CD4-positive, alpha-beta T cell (primary cell): ENCODE measurements around the gene B3GLCT. TPM values are rescaled to one million over a fixed set of nuclear protein-coding genes. Genes with fewer than 3 reads are reported as not detected.

Experiments
- ATAC-seq: fragments of 200-7000 bp; cut with Tn5 transposase; one replicate; pipeline ENCODE4 v1.10.0; 2022; ENCODE audit warnings: mild to moderate bottlenecking; ENCODE audit not compliant: poor library complexity
- CTCF ChIA-PET: fragments of 350-600 bp; sonication (Branson Sonifier 250); formaldehyde crosslinking; loops from one replicate; lab custom pipeline; 2021; ENCODE audit warnings: antibody characterized with exemption, inconsistent platforms; lab: Charles Lee
- POLR2A ChIA-PET: fragments of 350-600 bp; sonication (Branson Sonifier 250); formaldehyde crosslinking; loops from one replicate; lab custom pipeline; 2021; ENCODE audit warnings: antibody characterized with exemption, inconsistent platforms; lab: Charles Lee
- DNase-seq, 14 experiments: peaks; one replicate each; pipeline ENCODE4 v3.0.0-alpha.2; 2013 to 2020; ENCODE audit warnings: mixed read lengths in 2 of 14
- H3K27ac ChIP-seq, 2 donors: one replicate each; pipeline versions ENCODE4 v1.5.1 to v1.7.0; 2013; ENCODE audit warnings: low read length in 2 of 2, low read depth in 1 of 2, mild to moderate bottlenecking in 1 of 2
- H3K27me3 ChIP-seq, 2 experiments: 1 replicate in 1 of 2; 2 replicates in 1 of 2; pipeline versions ENCODE4 v1.6.1 to v1.7.0; 2013; ENCODE audit warnings: low read length in 2 of 2, control low read depth in 1 of 2, mild to moderate bottlenecking in 1 of 2, moderate library complexity in 1 of 2; ENCODE audit not compliant: insufficient read depth in 2 of 2, control insufficient read depth in 1 of 2
- H3K36me3 ChIP-seq: one replicate; pipeline ENCODE4 v1.6.1; 2013; ENCODE audit warnings: low read length, control low read depth; ENCODE audit not compliant: insufficient read depth
- H3K4me1 ChIP-seq: one replicate; pipeline ENCODE4 v1.6.1; 2013; ENCODE audit warnings: low read length, control low read depth; ENCODE audit not compliant: insufficient read depth
- H3K4me3 ChIP-seq: one replicate; pipeline ENCODE4 v1.5.1; 2013; ENCODE audit warnings: mild to moderate bottlenecking, low read length, moderate library complexity
- H3K9me3 ChIP-seq, 2 experiments: 1 replicate in 1 of 2; 2 replicates in 1 of 2; pipeline versions ENCODE4 v1.6.1 to v1.7.0; 2013; ENCODE audit warnings: low read length in 2 of 2, mild to moderate bottlenecking in 2 of 2, control low read depth in 1 of 2, moderate library complexity in 1 of 2; ENCODE audit not compliant: control insufficient read depth in 1 of 2, insufficient read depth in 1 of 2
- H3K27ac Mint-ChIP-seq: one replicate; pipeline ENCODE4 v1.8.0; 2020; ENCODE audit warnings: mixed read lengths
- H3K27me3 Mint-ChIP-seq: one replicate; pipeline ENCODE4 v1.8.0; 2021; ENCODE audit warnings: mixed read lengths
- H3K36me3 Mint-ChIP-seq: one replicate; pipeline ENCODE4 v1.8.0; 2021; ENCODE audit warnings: low read depth, mixed read lengths
- H3K4me1 Mint-ChIP-seq: one replicate; pipeline ENCODE4 v1.8.0; 2021; ENCODE audit warnings: low read depth, mixed read lengths
- H3K4me3 Mint-ChIP-seq: one replicate; pipeline ENCODE4 v1.8.0; 2020; ENCODE audit warnings: mild to moderate bottlenecking, mixed read lengths
- H3K9me3 Mint-ChIP-seq: one replicate; pipeline ENCODE4 v1.8.0; 2020; ENCODE audit warnings: mixed read lengths
- intact Hi-C, 2 experiments: fragments of 100-400 bp; cut with DNase I in 1 of 2; cut with micrococcal nuclease in 1 of 2; formaldehyde crosslinking; loops; one replicate each; pipeline versions ENCODE4 v1.15.1 to v1.9.0; 2023 to 2025; cut with DNase I, micrococcal nuclease
- total RNA-seq, 174 experiments: library from RNA in 2 of 174; stranded (reverse) in 2 of 174; gene quantifications; one replicate each; pipeline ENCODE4 v1.2.3 and lab custom pipeline; 2021 to 2026
- TF ChIP-seq, protein P1 (sequence below): fragments of 200-600 bp; IDR thresholded peaks from one replicate; pipeline ENCODE4 v1.8.0; 2022; ENCODE audit warnings: antibody characterized with exemption, mild to moderate bottlenecking

B3GLCT gene
- total RNA-seq, 2 experiments from 2014 or later = 3.2 to 3.7 TPM

DNA sequence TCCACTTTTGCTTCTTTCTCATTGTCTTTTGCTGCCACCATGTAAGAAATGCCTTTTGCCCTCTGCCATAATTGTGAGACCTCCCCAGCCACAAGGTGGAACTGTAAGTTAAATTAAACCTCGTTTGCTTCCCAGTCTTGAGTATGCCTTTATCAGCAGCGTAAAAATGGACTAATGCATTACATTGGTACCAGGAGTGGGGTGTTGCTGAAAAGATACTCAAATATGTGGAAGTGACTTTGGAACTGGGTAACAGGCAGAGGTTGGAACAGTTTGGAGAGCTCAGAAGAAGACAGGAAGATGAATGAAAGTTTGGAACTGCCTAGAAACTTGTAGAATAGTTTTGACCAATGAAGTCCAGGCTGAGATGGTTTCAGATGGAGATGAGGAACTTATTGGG is 115.2 kb downstream of the B3GLCT start:
- Histone ChIP-seq H3K27ac (no peak overlapping the region), H3K36me3 (no peaks in the 10 kb centered on the region), H3K27me3 (no peaks in the 10 kb centered on the region), H3K4me1 (no peaks in the 10 kb centered on the region), H3K9me3 (peaks cover 32 to 40% of the 10 kb centered on the region in 2 experiments), H3K4me3 (no peak overlapping the region)
- ATAC-seq = no peak
- H3K4me1 Mint-ChIP-seq = no peaks in the 10 kb centered on the region
- intact Hi-C loops = no loop called here
- POLR2A ChIA-PET = no interaction called here
- CTCF ChIA-PET = no interaction called here
- no peak overlapping the region for H3K27ac Mint-ChIP-seq
- no peaks in the 10 kb centered on the region for H3K27me3 Mint-ChIP-seq
- peaks cover 76% of the 10 kb centered on the region for H3K36me3 Mint-ChIP-seq
- H3K4me3 Mint-ChIP-seq = no peak overlapping the region
- H3K9me3 Mint-ChIP-seq = peaks cover 23% of the 10 kb centered on the region
- DNase-seq = no peak
- TF ChIP-seq, protein P1, sequence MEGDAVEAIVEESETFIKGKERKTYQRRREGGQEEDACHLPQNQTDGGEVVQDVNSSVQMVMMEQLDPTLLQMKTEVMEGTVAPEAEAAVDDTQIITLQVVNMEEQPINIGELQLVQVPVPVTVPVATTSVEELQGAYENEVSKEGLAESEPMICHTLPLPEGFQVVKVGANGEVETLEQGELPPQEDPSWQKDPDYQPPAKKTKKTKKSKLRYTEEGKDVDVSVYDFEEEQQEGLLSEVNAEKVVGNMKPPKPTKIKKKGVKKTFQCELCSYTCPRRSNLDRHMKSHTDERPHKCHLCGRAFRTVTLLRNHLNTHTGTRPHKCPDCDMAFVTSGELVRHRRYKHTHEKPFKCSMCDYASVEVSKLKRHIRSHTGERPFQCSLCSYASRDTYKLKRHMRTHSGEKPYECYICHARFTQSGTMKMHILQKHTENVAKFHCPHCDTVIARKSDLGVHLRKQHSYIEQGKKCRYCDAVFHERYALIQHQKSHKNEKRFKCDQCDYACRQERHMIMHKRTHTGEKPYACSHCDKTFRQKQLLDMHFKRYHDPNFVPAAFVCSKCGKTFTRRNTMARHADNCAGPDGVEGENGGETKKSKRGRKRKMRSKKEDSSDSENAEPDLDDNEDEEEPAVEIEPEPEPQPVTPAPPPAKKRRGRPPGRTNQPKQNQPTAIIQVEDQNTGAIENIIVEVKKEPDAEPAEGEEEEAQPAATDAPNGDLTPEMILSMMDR = no peak

DNA sequence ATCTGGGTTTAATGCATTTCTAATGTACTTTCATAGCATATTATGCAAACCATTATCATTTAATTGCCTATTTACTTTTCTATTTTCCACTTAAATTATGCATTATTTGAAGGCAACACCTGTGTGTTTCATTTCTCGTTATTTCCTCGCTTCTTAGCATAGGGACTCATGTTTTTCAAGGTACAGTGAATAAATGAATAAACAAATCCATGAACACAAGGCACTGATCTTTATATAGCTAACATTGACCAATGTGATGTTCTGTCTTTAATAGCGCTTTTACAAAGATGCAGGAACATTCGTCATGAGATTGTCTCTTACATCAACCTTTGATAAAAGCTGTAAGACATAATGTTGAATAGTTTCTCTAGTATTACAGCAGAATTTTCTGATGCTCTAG is 121.2 kb downstream of the B3GLCT start:
- H3K9me3 ChIP-seq = peaks cover 2 to 7% of the 10 kb centered on the region in 2 experiments
- no peak overlapping the region for H3K27ac Mint-ChIP-seq
- no peaks in the 10 kb centered on the region for H3K27me3 ChIP-seq
- ATAC-seq = no peak
- no peak overlapping the region for H3K27ac ChIP-seq
- no peaks in the 10 kb centered on the region for H3K4me1 Mint-ChIP-seq
- H3K27me3 Mint-ChIP-seq = no peaks in the 10 kb centered on the region
- ChIA-PET POLR2A (no interaction called here), CTCF (no interaction called here)
- H3K36me3 ChIP-seq = no peaks in the 10 kb centered on the region
- intact Hi-C loops = no loop called here
- H3K4me3 Mint-ChIP-seq = no peak overlapping the region
- H3K36me3 Mint-ChIP-seq = peaks cover 60% of the 10 kb centered on the region
- peaks cover 4% of the 10 kb centered on the region for H3K9me3 Mint-ChIP-seq
- DNase-seq = no peak
- no peak overlapping the region for H3K4me3 ChIP-seq
- TF ChIP-seq, protein P1 = no peak
- no peaks in the 10 kb centered on the region for H3K4me1 ChIP-seq

DNA sequence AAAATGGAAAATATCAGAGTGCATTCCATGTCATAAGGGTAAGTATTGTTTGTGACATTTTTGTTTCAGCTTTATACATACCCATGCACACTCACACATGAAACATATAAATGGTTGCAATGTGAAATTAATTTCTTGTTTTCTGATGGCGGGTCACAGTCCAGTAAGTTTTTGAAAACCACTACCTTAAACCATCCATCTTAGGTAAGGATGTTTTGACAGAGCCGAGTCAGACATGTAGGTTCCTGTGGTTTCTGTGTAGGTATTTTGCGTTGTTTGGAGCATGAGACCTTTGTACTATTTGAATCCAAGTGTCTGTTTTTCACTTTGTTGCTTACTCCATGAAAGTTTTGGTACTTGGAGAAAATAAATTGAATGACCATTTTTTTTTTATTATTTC is 121.7 kb downstream of the B3GLCT start:
- Mint-ChIP-seq H3K4me3 (no peak overlapping the region), H3K4me1 (no peaks in the 10 kb centered on the region), H3K27ac (no peak overlapping the region), H3K27me3 (no peaks in the 10 kb centered on the region), H3K36me3 (peaks cover 63% of the 10 kb centered on the region), H3K9me3 (peaks cover 4% of the 10 kb centered on the region)
- no peak for ATAC-seq
- H3K4me1 ChIP-seq = no peaks in the 10 kb centered on the region
- no peak overlapping the region for H3K4me3 ChIP-seq
- no peak for DNase-seq
- no peaks in the 10 kb centered on the region for H3K36me3 ChIP-seq
- intact Hi-C loops = no loop called here
- CTCF ChIA-PET = no interaction called here
- H3K27me3 ChIP-seq = no peaks in the 10 kb centered on the region
- POLR2A ChIA-PET = no interaction called here
- no peak overlapping the region for H3K27ac ChIP-seq
- TF ChIP-seq, protein P1 = no peak
- H3K9me3 ChIP-seq = peaks cover 0 to 4% of the 10 kb centered on the region in 2 experiments
